NCI-H2227 (cell line): Measurements from ENCODE around the gene AHRR.
"Not testable (repeated sequence)": the region's sequence is repeated elsewhere in the genome, so short reads cannot be mapped to it uniquely, and the experiment has no call there.

Source experiments
- DNase-seq: peaks from one replicate; lab custom pipeline; 2025; ENCODE audit not compliant: unreplicated experiment; lab: John Stamatoyannopoulos, UW

AHRR gene

GRCh38 chr5:375921-376798 is 54.6 kb downstream of the AHRR start:
- no peak for DNase-seq

- no peak for DNase-seq
Observed at GRCh38 chr5:376799-377325, 55.3 kb downstream of the AHRR start.

- no peak for DNase-seq
Observed at GRCh38 chr5:377326-377981, 55.9 kb downstream of the AHRR start.

- no peak for DNase-seq
Observed at GRCh38 chr5:378301-378891, 56.9 kb downstream of the AHRR start.

- no peak for DNase-seq
Observed at GRCh38 chr5:378976-379742, 57.6 kb downstream of the AHRR start.

- DNase-seq: no peak
Observed at GRCh38 chr5:380701-381309, 59.3 kb downstream of the AHRR start.

- no peak for DNase-seq
Observed at GRCh38 chr5:383066-383465, 61.6 kb downstream of the AHRR start.

GRCh38 chr5:383621-384020 is 62.1 kb downstream of the AHRR start:
- no peak for DNase-seq

- not testable (repeated sequence) for DNase-seq
Observed at GRCh38 chr5:384576-384975, 63.1 kb downstream of the AHRR start.

GRCh38 chr5:385321-385720 is 63.8 kb downstream of the AHRR start:
- no peak for DNase-seq

- DNase-seq: no peak
Observed at GRCh38 chr5:386432-387341, 65.2 kb downstream of the AHRR start.

- no peak for DNase-seq
Observed at GRCh38 chr5:387491-388265, 66.2 kb downstream of the AHRR start.

GRCh38 chr5:388266-389196 is 67.0 kb downstream of the AHRR start:
- DNase-seq: no peak

GRCh38 chr5:389197-389821 is 67.8 kb downstream of the AHRR start:
- no peak for DNase-seq

- no peak for DNase-seq
Observed at GRCh38 chr5:389891-390622, 68.5 kb downstream of the AHRR start.

GRCh38 chr5:390623-391491 is 69.3 kb downstream of the AHRR start:
- DNase-seq: no peak
